Measurements from ENCODE around the gene PAPLN. TPM values are rescaled to one million over a fixed set of nuclear protein-coding genes. Genes with fewer than 3 reads are reported as not detected.

PAPLN gene
- 10.1 and 11.4 TPM in 2 replicates for total RNA-seq

GRCh38 chr14:73237219-73237785 is at the start of gene PAPLN:
Gene PAPLN, plus strand, starts transcription at chr14:73237506. Its CDS starts 2,273 bp downstream, at chr14:73239779.

Small RNA genes within 50 kb of the gene (small RNA-seq; reads per million reads assigned to genes)
- gene AC004858.1, result not detected
- not detected for gene RNU6-419P

Other genes starting within 250 kb of the PAPLN start
- 29.7 and 30.3 TPM in 2 replicates for gene ZFYVE1, start 210.4 kb upstream of the PAPLN start, total RNA-seq
- 39.2 and 61.5 TPM in 2 replicates for gene RBM25, start 179.0 kb upstream of the PAPLN start, total RNA-seq
- gene PSEN1, start 101.0 kb upstream of the PAPLN start, total RNA-seq, result 45.7 and 49.0 TPM in 2 replicates
- 81.7 and 89.1 TPM in 2 replicates for gene NUMB, start 221.0 kb downstream of the PAPLN start, total RNA-seq

Measured in vein endothelial cell (primary cell).